GM19351 (cell line): Measurements from ENCODE around the gene ULBP1.
"Not testable (repeated sequence)": the region's sequence is repeated elsewhere in the genome, so short reads cannot be mapped to it uniquely, and the experiment has no call there.

ENCODE experiments used
- ATAC-seq: cut with Tn5 transposase; IDR thresholded peaks from one replicate; pipeline ENCODE4 v1.9.1; 2021; ENCODE audit warnings: mild to moderate bottlenecking, moderate library complexity; ENCODE audit not compliant: unreplicated experiment

Gene ULBP1

GRCh38 chr6:150003599-150003998 lies 39.9 kb downstream of the ULBP1 start:
- ATAC-seq = not testable (repeated sequence)

GRCh38 chr6:150004101-150004782 lies 40.5 kb downstream of the ULBP1 start:
- peak; percentile 34 for ATAC-seq

GRCh38 chr6:150004783-150005717 lies 41.3 kb downstream of the ULBP1 start:
- peak; percentile 52 for ATAC-seq

GRCh38 chr6:150005761-150006651 lies 42.3 kb downstream of the ULBP1 start:
- ATAC-seq = no peak

GRCh38 chr6:150006961-150007464 lies 43.3 kb downstream of the ULBP1 start:
- no peak for ATAC-seq

- ATAC-seq = no peak
These were observed 44.8 kb downstream of the ULBP1 start for GRCh38 chr6:150008588-150008987.

GRCh38 chr6:150012846-150013784 lies 49.4 kb downstream of the ULBP1 start:
- not testable (repeated sequence) for ATAC-seq

GRCh38 chr6:150013785-150014622 lies 50.3 kb downstream of the ULBP1 start:
- not testable (repeated sequence) for ATAC-seq

GRCh38 chr6:150014623-150015280 lies 51.0 kb downstream of the ULBP1 start:
- not testable (repeated sequence) for ATAC-seq

GRCh38 chr6:150015281-150016001 lies 51.7 kb downstream of the ULBP1 start:
- not testable (repeated sequence) for ATAC-seq

- ATAC-seq = peak; percentile 71
These were observed 52.8 kb downstream of the ULBP1 start for GRCh38 chr6:150016324-150017185.

- ATAC-seq = not testable (repeated sequence)
These were observed 53.4 kb downstream of the ULBP1 start for GRCh38 chr6:150017186-150017521.

- no peak for ATAC-seq
These were observed 55.3 kb downstream of the ULBP1 start for GRCh38 chr6:150018846-150019580.

- not testable (repeated sequence) for ATAC-seq
These were observed 58.1 kb downstream of the ULBP1 start for GRCh38 chr6:150021870-150022269.
